NOMO-1 treated with dmso at 0.1 percent for 144 hours (cell line): ENCODE data around the gene PTPRG.
A peak's percentile ranks its signal among the peaks of the same experiment; 100 is the strongest.

Source experiments
- DNase-seq: peaks from one replicate; lab custom pipeline; 2025; ENCODE audit not compliant: unreplicated experiment; lab: John Stamatoyannopoulos, UW

The PTPRG gene

GRCh38 chr3:61877359-61878138 lies 316.2 kb downstream of the PTPRG start:
- no peak for DNase-seq

DNA sequence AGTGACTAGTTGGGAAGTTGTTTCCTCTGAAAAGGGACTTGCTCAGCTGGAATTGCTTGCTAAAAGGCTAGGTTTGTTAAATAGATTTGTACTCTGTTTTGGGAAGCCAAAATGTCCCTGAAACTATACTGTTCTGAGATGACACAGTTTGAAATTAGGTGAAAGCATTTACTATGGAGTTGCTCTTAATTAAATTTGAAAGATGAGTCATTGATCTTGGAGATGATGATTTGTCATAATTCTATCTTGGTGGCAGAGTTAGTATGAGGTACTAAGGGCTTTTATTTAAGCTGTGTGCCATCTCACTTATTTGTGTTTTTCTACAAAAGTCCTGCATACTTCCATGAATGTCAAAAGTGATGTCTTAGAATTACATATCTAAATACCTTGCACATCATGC lies 320.9 kb downstream of the PTPRG start:
- DNase-seq, result no peak

- no peak for DNase-seq
These were observed 323.4 kb downstream of the PTPRG start for GRCh38 chr3:61884794-61885193.

DNA sequence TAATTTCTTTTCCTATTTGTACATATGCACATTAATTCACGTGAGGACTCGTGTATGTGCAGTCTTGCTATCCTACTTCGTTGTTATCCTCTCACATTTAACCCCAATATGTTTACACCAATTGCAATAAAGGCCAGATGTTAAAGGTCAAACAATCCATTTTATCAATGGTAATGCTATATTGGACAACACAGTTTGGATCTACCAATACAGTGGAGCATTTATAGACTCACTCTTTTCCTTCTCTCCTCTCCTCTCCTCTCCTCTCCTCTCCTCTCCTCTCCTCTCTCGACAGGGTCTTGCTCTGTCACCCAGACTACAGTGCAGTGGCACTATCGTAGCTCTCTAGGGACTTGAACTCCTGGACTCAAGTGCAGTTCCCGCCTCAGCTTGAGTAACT lies 324.0 kb downstream of the PTPRG start:
- DNase-seq, result no peak

- DNase-seq, result no peak
These were observed 325.8 kb downstream of the PTPRG start for GRCh38 chr3:61887206-61887605.

GRCh38 chr3:61889259-61889658 lies 327.9 kb downstream of the PTPRG start:
- DNase-seq, result no peak

- no peak for DNase-seq
These were observed 328.8 kb downstream of the PTPRG start for GRCh38 chr3:61890167-61890566.

GRCh38 chr3:61890586-61890985 lies 329.2 kb downstream of the PTPRG start:
- DNase-seq, result no peak

DNA sequence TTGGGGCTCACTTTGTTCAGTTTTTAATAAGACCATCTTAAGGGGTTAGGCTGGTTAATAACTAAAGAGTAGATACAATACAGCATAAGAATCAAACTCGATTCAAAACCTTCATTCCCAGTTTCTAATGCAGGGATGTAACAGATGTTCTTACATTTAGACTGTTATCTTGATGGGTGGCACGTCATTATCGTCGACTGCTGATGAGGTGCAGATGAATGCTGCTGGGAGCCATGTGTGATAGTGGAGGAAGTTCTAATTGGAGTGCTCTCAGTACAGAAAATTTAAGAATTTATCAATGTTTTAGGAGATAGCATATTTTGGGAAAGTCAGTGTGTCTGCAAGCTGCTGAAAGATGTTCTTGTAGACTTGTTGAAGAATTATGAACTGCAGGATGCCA lies 331.5 kb downstream of the PTPRG start:
- DNase-seq, result no peak

DNA sequence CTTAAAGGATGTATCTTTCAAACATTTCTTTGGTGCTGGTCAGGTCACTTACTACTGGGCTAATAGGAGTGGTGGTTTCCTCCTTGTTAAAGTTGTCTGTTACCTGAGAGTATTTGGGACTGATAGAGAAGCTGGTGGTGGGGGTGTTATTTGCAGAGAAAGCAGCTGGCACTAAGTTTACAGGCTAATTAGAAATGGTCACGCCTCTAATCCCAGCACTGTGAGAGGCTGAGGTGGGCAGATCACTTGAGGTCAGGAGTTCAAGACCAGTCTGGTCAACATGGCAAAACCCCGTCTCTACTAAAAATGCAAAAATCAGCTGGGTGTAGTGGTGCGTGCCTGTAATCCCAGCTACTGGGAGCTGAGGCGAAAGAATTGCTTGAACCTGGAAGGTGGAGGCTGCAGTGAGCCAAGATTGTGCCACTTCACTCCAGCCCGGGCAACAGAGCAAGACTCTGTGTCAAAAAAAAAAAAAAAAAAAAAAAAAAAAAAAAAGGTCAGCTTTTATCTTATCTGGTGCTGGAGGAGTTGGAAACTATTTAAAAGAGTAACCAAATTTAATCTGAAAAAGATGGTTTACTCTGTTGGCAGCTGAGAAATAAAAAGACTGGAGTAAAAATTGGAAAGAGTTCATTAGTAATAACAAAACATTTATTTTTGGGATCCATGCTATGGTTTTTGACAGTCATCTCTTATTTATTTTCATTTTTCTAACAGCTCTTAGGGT lies 332.6 kb downstream of the PTPRG start:
- DNase-seq, result no peak

DNA sequence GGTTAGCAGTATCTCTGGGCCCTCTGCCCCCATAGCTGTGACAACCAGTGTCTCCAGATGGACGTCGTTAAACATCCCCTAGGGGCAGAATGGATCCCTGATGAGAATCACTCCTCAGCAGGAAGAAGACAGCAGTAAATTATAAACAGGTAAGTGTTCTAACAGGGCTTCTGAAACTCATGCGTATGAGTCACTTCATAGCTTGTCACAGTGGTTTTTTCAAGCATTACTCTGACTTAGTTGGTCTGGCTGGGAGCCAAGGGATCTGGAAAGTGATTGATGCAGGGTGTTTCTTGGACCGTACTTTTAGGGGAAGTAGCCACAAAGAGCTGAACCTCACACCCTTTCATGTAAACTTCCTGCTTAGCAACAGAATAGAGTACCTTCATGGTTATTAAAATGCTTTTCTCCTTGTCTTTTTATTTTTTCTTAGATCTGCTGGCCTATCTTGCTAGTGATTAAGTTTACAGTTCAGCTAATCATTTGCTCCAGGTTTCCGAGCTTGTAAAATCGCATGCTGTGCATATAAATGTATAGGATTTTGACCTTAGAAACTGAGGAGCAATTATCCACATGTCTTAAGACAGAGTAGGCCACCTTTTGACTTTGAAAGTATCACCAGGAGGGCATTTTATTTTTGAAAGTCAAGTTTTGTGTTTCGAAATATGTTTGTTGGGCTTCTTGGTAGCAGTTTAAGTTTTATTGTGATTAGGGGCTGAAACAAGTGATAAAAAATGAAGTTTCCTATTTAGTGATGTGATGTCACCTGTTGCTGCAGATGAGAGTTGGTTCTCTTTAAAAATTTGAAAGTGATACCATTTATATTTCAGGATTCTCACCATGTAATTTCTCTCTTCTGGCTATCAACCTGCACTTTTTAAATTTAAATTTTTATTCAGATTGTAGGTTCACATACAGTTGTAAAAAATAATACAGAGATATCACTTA lies 333.9 kb downstream of the PTPRG start:
- DNase-seq, result peak; percentile 54

DNA sequence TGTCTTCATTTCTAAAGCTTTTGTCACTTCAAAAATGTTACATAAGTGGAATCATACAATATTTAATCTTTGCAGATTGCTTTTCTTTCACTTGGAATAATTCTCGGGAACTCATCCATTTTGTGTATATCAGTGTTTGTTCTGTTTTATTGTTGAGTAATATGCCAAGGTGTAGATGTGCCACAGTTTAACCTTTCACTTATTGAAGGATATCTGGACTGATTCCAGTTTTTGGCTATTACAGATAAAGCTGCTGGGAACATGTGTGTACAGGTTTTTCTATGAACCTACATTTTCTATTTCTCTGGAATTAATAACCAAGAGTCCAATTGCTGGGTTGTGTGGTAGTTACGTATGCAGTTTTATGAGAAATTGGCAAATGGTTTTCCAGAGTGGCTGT lies 334.9 kb downstream of the PTPRG start:
- no peak for DNase-seq

GRCh38 chr3:61897848-61898247 lies 336.5 kb downstream of the PTPRG start:
- DNase-seq, result no peak

DNA sequence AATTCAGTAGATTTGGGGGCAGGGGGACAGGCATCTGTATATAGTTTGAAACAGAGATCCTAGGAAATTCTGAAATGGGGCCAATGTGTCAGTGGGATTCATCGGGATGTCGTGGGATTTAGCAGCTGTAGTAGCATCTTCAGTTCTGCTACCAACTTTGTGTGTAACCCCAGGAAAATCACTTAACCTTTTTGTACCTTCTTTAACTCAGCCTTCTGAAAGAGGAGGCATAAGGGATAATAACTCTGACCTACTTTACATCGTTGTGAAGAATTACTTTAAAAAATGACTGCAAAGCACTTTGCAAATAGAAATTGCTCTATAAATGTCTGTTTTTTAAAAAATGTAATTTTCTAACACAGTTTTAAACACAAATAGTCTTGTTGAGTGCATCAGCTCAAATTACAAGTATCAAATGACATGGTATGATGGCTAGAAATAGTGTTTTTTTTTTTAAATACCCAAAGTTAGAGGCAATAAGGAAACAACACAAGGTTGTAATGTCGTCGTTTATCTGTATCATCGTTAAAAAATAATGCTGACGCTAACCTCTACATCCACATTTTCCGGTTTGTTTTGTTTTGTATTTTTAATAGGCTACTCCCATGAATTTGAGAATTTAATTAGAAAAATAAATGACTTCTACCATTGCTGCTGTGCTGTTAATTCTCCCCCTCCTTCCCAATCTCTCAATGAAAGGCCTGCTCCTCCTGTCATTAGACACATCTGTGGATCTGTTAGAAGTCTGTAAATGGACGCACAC lies 338.5 kb downstream of the PTPRG start:
- no peak for DNase-seq

DNA sequence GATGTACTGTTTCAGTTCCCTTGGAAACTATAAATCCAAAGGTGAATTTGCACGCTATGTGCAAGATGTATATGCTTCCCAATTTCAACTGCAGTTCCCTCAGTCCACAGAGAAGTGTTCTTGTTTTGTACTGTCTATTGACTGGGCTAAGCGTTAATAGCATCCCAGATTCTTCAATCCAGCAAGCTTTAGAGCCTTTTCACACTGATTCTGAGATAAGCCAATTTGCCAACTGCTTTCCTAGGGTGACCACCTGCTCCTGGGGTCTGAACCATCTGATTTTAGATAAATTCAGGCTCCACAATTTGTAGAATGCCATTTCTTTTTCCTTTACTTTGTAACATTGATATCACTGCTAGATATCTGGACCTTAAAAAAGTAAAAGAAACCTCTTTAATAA lies 340.1 kb downstream of the PTPRG start:
- DNase-seq, result no peak

- DNase-seq, result no peak
These were observed 340.6 kb downstream of the PTPRG start for GRCh38 chr3:61901986-61902385.

DNA sequence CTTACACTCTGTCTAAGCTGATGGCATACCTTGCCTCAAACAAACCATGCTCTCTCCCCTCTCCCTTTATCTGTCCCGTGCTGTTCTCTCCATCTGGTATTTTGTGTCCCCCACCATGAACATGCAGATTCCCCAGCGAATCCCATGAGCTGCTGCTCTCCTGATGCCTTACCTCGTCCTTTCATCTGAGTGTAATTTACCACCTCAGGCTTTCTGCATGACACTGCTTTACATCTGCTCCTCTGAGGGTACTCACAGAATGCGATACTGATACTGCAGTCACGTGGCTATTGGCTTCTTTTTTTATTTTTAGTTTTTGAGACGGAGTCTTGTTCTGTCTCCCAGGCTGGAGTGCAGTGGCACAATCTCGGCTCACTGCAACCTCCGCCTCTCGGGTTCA lies 341.7 kb downstream of the PTPRG start:
- DNase-seq, result no peak

DNA sequence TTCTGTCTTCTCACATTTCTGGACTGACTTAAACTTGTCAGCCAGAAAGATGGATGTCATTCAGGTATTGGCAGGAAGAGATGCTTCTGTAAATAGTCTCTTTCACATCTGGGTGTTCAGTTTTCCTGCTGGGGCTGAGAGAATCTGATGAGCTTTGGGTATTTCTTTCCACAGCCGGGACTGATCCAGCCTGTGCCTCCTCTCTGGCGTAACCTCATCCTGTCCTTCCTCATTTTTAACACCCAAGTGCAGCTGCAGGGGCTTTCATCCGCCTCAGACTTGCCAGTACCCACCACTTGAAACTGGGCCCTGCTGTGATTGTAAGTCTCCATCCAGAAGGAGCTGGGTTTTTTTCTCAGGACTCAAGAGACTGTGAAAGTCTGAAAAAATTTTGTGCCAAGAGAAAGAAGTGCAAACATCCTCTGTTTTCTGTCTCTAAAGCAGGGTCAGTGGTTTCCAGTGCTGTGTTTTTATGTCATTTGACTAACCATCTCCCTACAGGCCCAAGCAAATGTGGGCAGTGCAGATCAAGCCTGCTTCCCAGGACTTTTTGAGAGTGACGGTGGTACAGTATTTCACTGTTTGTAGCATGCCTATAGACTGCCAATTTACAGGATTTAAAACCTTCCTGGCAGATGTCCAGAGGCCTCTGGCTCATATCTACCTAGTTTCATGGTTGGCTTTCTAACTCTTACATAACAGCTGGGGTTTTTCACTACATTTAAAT lies 342.7 kb downstream of the PTPRG start:
- no peak for DNase-seq

DNA sequence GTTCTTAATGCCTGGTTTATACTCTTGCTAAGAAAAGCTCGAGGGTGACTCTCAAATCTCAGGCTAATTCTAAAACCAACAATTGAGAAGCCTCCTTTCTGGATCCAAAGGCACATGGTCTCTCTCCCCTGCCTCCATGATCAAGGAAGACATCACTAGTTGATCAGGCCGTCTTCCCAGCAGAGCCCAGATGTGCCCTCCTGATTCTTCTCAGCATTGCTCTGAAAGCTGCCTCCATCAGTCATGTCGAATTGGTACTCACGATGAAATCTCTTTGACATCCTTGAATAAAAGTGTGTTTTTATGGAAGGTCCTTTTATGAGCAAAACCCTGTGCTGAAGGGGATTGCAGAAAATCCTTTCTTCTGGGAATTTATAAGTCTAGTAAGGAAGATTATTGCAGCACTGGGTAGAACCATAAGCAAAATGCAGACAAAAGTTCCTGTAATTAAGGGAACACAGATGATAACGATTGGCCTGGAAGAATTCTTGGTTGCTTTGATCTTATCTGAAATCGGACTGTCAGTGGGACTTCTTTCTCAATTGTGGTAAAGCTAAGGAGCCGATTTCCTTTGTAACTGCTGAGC lies 345.9 kb downstream of the PTPRG start:
- no peak for DNase-seq

DNA sequence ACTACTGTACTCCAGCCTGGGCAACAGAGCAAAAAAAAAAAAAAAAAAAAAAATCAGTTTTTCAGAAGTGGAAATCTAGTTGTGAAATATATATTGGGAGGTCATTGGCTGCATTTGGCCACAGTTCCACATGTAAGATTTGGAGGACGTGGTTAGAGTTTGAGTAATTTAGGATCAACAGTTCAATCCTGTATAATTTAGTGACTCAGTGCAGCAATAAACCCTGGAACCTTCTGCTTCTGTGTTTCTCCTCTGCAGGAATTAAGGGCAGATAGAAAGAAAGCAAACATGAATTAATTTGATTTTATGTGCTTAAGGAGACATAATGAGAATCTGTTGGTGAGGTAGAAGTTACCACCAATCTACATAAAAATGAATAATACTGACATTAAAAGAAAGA lies 347.0 kb downstream of the PTPRG start:
- no peak for DNase-seq
